ENCODE results near the gene GATM.

GATM gene, protein sequence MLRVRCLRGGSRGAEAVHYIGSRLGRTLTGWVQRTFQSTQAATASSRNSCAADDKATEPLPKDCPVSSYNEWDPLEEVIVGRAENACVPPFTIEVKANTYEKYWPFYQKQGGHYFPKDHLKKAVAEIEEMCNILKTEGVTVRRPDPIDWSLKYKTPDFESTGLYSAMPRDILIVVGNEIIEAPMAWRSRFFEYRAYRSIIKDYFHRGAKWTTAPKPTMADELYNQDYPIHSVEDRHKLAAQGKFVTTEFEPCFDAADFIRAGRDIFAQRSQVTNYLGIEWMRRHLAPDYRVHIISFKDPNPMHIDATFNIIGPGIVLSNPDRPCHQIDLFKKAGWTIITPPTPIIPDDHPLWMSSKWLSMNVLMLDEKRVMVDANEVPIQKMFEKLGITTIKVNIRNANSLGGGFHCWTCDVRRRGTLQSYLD

DNA sequence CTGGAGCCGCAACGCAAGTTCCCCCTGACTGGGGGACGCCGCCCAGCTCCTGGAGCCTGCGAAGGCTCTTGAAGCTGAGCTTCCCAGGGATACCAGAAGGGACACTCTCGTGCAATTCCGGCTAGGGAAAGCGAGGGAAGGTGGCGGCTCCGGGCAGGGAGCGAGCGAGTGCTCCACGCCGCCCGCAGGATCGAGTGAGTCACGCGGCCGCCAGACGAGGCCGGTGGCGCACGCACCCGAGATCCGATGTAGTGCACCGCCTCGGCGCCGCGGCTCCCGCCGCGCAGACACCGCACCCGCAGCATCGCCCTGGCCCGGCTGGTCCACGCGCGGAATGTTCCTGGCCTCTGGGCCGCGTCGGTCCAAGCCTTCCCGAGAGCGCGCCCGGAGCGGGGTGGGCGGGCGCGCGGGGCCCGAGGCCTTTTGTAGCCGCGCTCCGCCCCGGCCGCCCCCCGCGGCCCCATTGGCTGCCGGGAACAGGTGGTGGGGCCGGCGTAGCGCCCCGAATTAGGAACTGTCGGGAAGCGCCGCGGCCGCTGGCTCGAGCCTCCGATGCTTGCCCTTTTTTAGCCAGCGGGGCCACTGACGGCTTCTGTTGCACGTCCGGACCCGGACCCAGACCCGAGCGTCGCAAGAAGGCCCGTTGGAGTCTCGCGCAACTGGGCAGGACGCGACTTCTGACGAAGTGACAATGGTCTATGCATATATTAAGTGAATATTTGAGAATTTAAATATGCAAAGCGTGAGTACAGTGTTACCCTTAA lies at the start of gene GATM:
Gene GATM, minus strand, starts transcription at position 396 of the 764 bp plus-strand sequence. Its CDS starts 91 bp downstream, at position 305.
- no peak for DNase-seq (ENCODE audit: low read depth)

DNA sequence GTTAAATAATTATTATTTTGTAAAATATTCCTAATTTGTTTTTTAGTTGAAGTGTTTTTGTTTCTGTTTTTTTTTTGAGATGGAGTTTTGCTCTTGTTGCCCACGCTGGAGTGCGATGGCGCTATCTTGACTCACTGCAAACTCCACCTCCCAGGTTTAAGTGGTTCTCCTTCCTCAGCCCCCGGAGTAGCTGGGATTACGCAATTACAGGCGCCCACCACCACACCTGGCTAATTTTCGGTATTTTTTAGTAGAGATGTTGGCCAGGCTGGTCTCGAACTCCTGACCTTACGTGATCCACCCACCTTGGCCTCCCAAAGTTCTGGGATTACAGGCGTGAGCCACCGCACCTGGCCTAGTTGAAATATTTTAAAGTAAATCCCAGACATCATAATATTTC lies 48.7 kb upstream of the GATM start:
- no peak for DNase-seq (ENCODE audit: low read depth)

DNA sequence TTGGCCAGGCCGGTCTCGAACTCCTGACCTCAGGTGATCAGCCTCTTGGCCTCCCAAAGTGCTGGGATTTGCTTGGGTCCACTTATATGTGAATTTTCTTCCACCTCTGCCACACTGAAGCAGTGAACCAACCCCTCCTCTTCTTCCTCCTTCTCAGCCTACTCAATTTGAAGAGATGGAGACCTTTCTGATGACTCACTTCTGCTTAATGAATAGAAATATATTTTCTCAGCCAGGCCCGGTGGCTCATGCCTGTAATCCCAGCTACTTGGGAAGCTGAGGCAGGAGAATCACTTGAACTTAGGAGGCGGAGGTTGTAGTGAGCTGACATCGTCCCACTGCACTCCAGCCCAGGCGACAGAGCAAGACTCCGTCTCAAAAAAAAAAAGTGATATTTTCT lies 46.8 kb upstream of the GATM start:
- DNase-seq (ENCODE audit: low read depth), result no peak

DNA sequence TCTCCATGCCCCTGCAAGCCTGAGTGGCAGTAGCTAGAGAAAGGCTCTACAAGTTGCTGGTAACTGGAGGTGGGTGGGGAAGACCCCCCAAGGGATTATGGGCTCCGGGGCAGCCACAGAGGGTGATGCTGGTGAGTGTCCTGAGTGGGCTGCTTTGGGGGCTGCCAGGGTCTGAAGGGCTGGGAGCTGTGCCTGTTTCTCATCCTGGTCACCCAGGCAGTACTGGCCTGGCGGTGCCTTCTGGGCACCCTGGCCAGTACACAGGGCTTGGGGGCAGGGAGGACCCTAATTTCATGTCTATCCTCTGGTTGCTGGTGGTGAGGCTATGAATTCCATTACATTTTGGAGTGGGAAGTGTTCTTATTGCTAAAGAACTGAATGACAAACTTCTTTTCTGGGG lies 46.1 kb upstream of the GATM start:
- DNase-seq (ENCODE audit: low read depth), result no peak

DNA sequence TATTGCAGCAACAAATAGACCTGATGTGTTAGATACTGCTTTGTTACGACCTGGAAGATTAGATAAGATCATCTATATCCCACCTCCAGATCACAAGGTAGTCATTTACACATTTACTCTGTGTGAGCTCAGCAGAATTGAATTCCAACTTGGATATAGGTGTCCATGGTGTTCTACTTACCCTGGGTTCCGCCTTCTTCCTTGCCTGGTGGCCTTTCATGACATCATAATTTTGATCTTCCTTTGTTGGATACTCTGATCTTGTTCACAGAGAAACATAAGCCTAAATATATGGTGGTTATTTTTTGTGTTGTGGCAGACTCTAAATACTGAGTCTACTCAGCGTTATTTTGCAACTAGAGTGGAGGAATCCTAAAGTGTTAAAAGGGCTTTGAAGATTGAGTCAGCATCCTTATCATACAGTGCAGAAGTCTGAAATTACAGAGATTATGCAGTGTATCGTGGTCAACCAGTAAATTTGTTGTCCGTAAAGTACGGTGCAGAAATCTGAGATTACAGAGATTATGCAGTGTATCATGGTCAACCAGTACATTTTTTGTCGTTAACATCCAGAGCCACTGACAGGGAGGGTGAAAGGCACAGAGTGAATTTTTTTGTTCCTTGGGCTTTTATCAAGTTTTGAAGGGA lies 39.1 kb upstream of the GATM start:
- no peak for DNase-seq (ENCODE audit: low read depth)

DNA sequence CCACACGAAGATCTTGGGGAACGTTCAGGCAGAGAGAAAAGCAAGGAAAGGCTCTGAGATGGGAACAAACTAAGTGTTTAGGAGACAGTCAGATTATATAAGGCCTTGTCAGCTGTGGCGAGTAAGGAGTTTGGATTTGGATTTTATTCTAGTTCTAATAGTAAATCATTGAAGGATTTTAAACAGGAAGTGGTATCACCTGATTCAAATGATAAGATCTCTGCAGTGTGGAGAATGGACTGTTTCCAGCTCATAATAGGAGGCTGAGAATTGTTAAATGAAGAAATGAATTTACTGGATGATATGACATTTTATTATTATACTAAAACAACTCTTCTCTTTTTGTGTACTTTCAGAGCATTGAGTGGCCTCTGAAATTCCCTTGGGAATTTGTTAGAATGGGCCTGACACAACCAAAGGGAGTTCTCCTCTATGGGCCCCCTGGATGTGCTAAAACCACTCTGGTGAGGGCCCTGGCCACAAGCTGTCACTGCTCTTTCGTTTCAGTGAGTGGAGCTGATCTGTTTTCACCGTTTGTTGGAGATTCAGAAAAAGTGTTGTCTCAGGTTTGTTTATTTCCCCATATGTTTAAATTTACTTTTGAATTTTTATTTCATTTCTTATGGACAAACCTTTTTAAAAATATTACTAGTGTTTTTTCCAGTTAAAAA lies 36.0 kb upstream of the GATM start:
- DNase-seq (ENCODE audit: low read depth), result no peak

DNA sequence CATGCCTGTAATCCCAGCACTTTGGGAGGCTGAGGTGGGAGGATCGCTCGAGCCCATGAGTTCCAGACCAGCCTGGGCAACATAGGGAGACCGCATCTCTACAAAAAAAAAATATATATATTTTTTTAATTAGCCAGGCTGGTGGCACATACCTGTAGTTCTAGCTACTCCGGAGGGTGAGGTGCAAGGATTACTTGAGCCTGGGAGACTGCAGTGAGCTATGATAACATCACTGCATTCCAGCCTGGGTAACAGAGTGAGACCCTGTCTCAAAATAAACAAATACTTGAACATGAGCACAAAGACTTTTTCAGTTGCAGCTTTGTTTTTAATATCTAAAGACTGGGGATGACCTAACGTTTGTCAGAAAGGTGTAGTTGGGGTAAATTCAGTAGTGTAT lies 31.3 kb upstream of the GATM start:
- DNase-seq (ENCODE audit: low read depth), result no peak

DNA sequence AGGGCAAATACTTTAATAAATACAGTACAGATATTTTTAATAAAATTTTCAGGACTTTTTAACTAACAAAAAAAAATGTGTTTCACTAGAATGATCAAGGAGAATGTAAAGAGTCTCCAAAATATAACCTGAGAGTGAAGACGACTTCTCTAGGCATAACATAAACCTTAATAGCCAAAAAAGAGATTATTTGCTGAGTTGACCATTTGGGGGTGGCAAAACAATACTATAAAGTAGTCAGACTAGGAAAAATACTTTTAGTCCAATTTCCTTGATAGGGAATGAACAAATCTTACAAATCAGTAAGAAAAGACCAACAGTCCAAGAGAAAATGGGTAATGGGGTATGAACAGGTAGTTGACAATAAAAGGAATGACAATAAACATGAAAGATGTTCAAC lies 29.4 kb upstream of the GATM start:
- DNase-seq (ENCODE audit: low read depth), result no peak

DNA sequence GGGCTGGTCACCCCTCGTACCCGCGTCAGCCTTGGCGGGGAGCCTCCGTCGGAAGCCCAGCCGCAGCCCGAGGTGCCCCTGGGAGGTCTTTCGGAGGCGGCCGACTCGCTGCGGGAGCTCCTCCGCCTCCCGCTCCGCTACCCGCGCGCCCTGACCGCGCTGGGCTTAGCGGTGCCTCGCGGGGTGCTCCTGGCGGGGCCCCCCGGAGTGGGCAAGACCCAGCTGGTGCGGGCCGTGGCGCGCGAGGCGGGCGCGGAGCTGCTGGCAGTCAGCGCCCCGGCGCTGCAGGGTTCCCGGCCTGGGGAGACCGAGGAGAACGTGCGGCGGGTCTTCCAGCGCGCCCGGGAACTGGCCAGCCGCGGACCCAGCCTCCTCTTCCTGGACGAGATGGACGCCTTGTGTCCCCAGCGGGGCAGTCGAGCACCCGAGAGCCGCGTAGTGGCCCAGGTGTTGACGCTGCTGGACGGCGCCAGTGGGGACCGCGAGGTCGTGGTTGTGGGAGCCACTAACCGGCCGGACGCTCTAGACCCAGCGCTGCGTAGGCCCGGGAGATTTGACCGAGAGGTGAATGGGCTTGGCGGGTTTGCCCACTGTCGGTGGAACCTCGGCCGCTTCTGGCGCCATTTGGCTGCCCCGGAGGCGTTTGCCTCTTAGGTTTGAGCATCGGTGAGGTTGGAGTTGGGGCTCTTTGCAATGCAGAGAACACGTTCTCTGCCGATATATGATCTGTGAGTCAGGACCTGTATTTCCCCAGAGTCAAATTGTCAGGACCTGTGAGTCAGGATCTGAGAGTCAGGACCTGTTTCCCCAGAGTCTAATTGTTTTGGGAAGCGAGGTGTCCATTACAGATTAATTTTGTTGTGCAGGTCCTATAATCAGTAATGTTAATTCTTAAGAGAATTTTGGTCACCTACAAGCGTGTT lies 24.9 kb upstream of the GATM start:
- DNase-seq (ENCODE audit: low read depth), result no peak

DNA sequence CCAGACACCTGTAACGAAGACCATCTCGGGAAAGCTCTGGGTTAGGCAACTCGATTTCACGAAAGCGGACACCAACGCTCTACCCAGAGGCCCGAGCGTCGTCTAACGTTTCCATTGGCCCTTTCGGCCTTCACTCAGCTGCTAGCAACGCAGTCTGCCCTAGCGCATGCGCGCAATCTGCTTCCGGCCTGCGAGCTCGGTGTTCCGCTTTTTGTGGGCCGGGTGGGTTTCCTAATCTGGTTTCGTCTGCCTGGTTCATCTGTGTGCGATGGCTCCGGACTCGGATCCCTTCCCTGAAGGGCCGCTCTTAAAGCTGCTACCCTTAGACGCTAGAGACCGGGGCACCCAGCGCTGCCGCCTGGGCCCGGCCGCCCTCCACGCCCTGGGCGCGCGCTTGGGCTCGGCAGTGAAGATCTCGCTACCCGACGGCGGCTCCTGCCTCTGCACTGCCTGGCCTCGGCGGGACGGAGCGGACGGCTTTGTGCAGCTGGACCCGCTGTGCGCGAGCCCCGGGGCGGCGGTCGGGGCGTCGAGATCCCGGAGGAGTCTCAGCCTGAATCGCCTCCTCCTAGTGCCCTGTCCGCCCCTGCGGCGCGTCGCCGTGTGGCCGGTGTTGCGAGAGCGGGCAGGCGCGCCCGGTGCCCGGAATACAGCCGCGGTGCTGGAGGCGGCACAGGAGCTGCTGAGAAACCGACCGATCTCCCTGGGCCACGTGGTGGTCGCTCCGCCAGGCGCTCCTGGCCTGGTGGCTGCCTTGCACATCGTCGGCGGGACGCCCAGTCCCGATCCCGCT lies 24.0 kb upstream of the GATM start:
- peak; percentile 94 for DNase-seq (ENCODE audit: low read depth)

DNA sequence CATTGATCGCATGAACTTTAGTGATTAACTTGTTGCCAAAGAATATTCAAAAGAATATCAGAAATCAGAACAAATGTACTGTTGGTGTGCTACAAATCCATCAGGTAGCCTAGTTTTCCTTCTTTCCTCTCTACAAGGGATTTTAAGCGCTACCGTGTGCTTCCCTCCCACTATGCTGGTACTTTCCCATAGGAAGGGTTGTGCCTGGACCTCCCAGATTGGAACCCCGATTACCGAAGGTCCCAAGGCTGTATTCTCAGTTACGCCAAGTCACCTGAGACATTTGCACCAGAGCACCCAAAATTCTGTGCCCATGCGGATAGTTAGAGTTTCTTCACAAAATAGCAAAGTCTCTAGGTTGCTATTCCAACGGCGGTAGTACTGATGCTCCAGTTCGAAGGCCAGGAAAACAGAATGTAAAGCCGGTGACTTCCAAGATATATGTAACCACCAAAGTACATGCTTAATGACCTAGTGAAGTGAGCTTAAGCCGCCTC lies 23.4 kb upstream of the GATM start:
- no peak for DNase-seq (ENCODE audit: low read depth)

DNA sequence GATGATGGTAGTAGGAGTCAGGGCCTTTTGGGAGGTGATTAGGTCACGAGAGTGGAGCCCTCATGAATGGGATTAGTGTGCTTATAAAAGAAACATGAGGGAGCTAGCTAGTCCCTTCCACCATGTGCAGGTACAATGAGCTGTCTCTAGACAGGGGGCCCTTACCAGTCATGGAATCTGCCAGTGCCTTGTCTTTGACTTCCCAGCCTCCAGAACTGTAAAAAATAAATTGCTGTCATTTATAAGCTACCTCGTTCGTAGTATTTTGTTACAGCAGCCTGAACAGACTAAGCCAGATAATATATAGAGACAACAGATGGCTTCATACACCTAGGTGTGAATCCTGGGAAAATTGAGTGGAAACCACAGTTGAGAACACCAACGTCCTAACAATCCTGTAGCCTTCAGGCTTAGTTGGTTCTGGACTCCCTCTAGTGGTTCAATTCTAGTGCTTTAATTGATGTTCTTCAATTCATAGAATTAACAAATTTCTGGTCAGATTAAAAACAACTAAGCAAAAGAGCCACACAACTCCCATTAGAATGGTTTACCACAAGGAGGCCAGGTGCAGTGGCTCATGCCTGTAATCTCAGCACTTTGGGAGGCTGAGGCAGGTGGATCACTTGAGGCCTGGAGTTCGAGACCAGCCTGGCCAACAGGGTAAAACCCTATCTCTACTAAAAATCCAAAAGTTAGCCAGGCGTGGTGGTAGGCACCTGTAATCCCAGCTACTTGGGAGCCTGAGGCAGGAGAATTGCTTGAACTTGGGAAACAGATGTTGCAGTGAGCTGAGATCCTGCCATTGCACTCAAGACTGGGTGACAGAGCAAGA lies 21.3 kb upstream of the GATM start:
- DNase-seq (ENCODE audit: low read depth), result no peak

DNA sequence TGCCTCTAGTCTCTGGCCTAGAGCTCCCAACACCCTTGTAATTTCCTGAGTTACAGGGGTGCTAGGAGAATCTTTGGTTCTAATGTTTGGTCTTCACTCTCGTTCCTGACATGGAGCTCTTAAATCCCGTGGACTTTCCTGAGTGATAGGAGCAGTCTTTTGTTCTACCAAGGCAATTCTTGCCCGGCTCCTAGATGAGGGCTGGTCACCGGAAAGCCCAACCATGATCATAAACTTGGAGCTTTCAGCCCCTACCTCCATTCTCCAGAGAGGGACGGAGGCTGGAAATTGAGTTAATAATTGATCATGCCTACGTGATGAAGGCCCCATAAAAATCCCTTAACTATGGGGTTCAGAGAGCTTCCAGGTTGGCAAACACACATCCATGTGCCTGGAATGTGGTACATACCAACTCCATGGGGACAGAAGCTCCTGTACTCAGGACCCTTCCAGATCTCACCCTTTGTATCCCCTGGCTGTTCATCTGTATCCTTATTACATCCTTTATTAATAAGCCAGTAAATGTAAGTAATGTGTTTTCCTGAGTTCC lies 18.8 kb upstream of the GATM start:
- no peak for DNase-seq (ENCODE audit: low read depth)

DNA sequence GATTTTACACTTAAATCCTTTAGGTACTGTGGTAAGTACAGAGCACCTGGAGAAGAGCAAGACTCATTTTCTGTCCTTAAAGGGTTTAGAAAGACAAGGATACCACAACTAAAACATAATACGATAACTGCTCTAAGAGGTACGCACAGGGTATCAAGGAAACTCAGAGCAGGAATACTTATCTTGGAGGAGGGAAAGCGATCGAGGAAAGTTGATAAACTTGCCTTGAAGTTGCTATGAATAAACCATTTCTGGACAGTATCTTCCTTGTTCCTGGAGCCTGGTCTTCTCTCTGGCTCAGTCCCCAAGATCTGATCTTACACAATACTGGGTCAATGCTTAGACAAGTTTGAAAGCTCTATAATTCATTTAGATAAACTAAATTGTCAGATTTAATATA lies 17.6 kb upstream of the GATM start:
- DNase-seq (ENCODE audit: low read depth), result no peak

DNA sequence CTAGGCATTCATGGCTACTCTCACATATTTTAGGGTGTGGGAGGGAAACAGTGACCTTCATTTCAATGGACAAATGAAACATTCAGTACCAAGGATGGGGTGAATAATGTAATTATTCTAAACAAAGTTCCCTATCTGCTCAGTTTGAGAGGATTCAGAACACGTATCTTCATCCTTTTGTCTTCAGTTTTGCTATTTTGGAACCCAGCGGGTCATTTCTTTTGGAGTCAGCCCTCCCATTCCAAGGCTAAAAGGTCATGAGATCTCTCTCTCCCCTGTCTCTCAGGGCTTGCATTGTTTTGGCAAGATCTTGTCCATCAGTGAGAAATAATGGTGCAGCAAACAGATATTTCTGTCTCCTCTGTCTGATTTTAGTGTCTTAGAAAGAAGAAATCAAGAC lies 16.3 kb upstream of the GATM start:
- DNase-seq (ENCODE audit: low read depth), result no peak

DNA sequence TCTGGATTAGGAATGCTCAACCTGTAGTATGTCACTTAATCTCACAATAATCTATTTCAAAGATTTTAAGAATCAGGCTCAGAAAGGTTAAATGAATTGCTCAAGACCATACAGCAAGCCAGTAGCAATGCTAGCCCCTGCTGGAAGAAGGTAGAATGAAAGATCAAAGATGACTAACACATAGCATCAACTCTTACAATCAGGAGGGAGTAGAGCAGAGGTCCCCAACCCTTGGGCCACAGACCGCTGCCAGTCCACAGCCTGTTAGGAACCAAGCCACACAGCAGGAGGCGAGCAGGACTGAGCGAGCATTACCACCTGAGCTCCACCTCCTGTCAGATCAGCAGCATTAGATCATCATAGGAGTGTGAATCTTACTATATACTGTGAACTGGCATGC lies 15.5 kb upstream of the GATM start:
- DNase-seq (ENCODE audit: low read depth), result no peak

DNA sequence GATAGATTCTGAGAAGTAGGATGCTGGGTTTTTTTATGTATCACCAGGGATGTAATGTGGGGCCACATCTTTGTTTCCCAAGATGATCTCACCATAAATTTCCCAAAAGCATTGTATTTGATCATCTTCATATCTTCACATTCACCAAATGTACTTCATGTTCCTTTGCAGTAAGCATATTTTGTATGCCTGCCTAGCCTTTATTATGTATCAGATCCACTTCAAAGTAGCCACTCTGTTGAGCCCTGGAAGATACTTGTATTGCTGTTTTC lies 14.2 kb upstream of the GATM start:
- DNase-seq (ENCODE audit: low read depth), result no peak

DNA sequence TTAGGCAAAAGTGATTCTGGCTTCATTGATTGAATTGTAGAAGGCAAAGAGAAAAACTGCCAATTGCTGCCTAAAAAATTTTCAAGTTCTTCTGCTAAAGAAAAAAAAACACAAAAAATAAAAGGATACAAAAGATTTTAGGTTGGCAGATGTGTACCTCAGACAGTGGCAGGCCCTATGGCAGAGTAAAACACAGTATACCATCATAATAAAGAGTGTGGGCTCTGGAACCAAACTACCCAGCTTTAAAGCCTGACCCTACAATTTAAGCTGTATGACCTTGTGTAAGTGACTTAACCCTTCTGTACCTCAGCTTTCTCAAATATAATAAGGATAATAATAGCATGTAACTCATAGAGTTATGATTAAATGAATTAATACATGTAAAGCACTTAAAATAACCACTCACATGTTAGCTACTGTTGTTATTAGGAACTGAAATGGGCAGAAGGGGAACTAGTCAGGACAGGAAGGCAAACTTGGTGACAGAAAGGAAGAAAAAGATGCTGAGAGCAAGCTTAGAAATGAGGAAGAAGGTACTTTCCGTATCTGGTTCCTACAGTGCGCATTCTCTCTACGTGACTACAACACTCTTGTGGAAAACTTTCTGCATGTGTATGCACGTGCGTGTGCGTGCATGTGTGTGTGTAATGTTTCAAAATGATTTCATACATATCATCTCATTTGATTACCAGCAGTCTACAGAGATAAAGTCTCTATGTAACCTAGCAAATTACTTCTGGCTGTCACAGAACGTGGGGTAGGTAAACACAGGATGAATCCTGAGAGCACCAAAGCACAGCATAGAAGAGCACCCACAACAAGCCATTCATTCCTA lies 13.6 kb upstream of the GATM start:
- DNase-seq (ENCODE audit: low read depth), result no peak

Measured in activated T-helper 1 cell treated with Interleukin-2 at 50 U/mL for 16 hours (primary cell).